ENCODE measurements around the gene SLC2A13. TPM values are rescaled to one million over a fixed set of nuclear protein-coding genes. Genes with fewer than 3 reads are reported as not detected.

SLC2A13 gene
- polyA plus RNA-seq, 4 donors: 11.7 to 17.8 (median 17.0) TPM

Other genes with a start within 250 kb of the SLC2A13 start
- 10 to 100 TPM; 20.5 to 45.1 (median 40.5) TPM for gene LRRK2, start 118.9 kb upstream of the SLC2A13 start, polyA plus RNA-seq (ENCODE audit: insufficient read length in 4 of 4)